ENCODE results near the gene RBCK1.

The RBCK1 gene

GRCh38 chr20:400128-400453 is 8.0 kb upstream of the RBCK1 start:
- DNase-seq, result no peak

- DNase-seq, result peak in 1 of 2 experiments; percentile 5
Observed at GRCh38 chr20:400454-401275, 7.4 kb upstream of the RBCK1 start.

GRCh38 chr20:401682-402495 is 6.2 kb upstream of the RBCK1 start:
- DNase-seq, result no peak

GRCh38 chr20:402496-402885 is 5.6 kb upstream of the RBCK1 start:
- no peak for DNase-seq

- DNase-seq, result no peak
Observed at GRCh38 chr20:402898-403581, 5.1 kb upstream of the RBCK1 start.

- DNase-seq, result no peak
Observed at GRCh38 chr20:403582-403957, 4.5 kb upstream of the RBCK1 start.

GRCh38 chr20:404088-404487 is 4.0 kb upstream of the RBCK1 start:
- DNase-seq, result no peak

GRCh38 chr20:406200-407132 is 1.6 kb upstream of the RBCK1 start:
- no peak for DNase-seq

GRCh38 chr20:407133-407952 is 756 bp upstream of the RBCK1 start:
- DNase-seq, result peak; percentile 76 to 80

GRCh38 chr20:408843-409696 is 971 bp downstream of the RBCK1 start:
- no peak for DNase-seq

GRCh38 chr20:409697-410559 is 1.8 kb downstream of the RBCK1 start:
- DNase-seq, result no peak

- DNase-seq, result no peak
Observed at GRCh38 chr20:412081-412480, 4.0 kb downstream of the RBCK1 start.

- DNase-seq, result no peak
Observed at GRCh38 chr20:414161-414560, 6.1 kb downstream of the RBCK1 start.

GRCh38 chr20:415820-416322 is 7.8 kb downstream of the RBCK1 start:
- no peak for DNase-seq

- no peak for DNase-seq
Observed at GRCh38 chr20:416950-417800, 9.1 kb downstream of the RBCK1 start.

- DNase-seq, result no peak
Observed at GRCh38 chr20:417801-418342, 9.8 kb downstream of the RBCK1 start.

GRCh38 chr20:418858-419365 is 10.8 kb downstream of the RBCK1 start:
- DNase-seq, result no peak
